SK-N-SH treated with all-trans-retinoic acid at 6 μM for 48 hours (cell line): ENCODE measurements around the gene ACTN4.

ENCODE experiments used
- ATAC-seq: fragments of 200-7000 bp; cut with Tn5 transposase; 3 replicates; pipeline ENCODE4 v1.9.1; 2020; ENCODE audit warnings: mild to moderate bottlenecking, moderate library complexity
- ARNTL ChIP-seq: fragments of 450-650 bp; formaldehyde crosslinking; IDR thresholded peaks from 2 replicates; pipeline ENCODE4 v1.5.0; 2020; ENCODE audit warnings: low read depth, mild to moderate bottlenecking, moderate library complexity, borderline replicate concordance
- BACH2 ChIP-seq: fragments of 250-450 bp; sonication (Bioruptor Pico); IDR thresholded peaks from 2 replicates; pipeline ENCODE4 v1.9.0; 2021; ENCODE audit warnings: mild to moderate bottlenecking, borderline replicate concordance
- CREB5 ChIP-seq: fragments of 250-450 bp; sonication (Bioruptor Pico); IDR thresholded peaks from 2 replicates; pipeline ENCODE4 v1.5.1; 2020; ENCODE audit warnings: low read depth, mild to moderate bottlenecking, moderate library complexity
- CSRNP3 ChIP-seq: fragments of 250-450 bp; sonication (Bioruptor Pico); IDR thresholded peaks from 2 replicates; pipeline ENCODE4 v1.5.1; 2021; ENCODE audit warnings: mild to moderate bottlenecking, moderate library complexity
- ESRRG ChIP-seq: fragments of 250-450 bp; sonication (Bioruptor Pico); IDR thresholded peaks from 2 replicates; pipeline ENCODE4 v1.6.1; 2021; ENCODE audit warnings: mild to moderate bottlenecking
- GLIS3 ChIP-seq: fragments of 250-450 bp; sonication (Bioruptor Pico); IDR thresholded peaks from 2 replicates; pipeline ENCODE4 v1.5.0; 2020; ENCODE audit warnings: mild to moderate bottlenecking, moderate library complexity
- OSR1 ChIP-seq: fragments of 250-450 bp; sonication (Bioruptor Pico); IDR thresholded peaks from 2 replicates; pipeline ENCODE4 v1.8.0; 2022; ENCODE audit warnings: moderate library complexity, mild to moderate bottlenecking, inconsistent platforms
- PATZ1 ChIP-seq: fragments of 250-450 bp; sonication (Bioruptor Pico); IDR thresholded peaks from 2 replicates; pipeline ENCODE4 v1.8.0; 2020; ENCODE audit warnings: mild to moderate bottlenecking, moderate library complexity, borderline replicate concordance
- POU6F1 ChIP-seq: fragments of 250-450 bp; sonication (Bioruptor Pico); IDR thresholded peaks from 2 replicates; pipeline ENCODE4 v1.8.0; 2021; ENCODE audit warnings: low read depth, mild to moderate bottlenecking, moderate library complexity, borderline replicate concordance
- PPARA ChIP-seq: fragments of 250-450 bp; sonication (Bioruptor Pico); IDR thresholded peaks from 2 replicates; pipeline ENCODE4 v1.5.0; 2020; ENCODE audit warnings: mild to moderate bottlenecking, borderline replicate concordance
- RARB ChIP-seq: fragments of 250-450 bp; sonication (Bioruptor Pico); IDR thresholded peaks from 2 replicates; pipeline ENCODE4 v1.8.0; 2021; ENCODE audit warnings: mild to moderate bottlenecking, moderate library complexity
- SNAI2 ChIP-seq: fragments of 250-450 bp; sonication (Bioruptor Pico); IDR thresholded peaks from 2 replicates; pipeline ENCODE4 v1.5.0; 2020; ENCODE audit warnings: mild to moderate bottlenecking, moderate library complexity
- TCF4 ChIP-seq: fragments of 250-450 bp; sonication (Bioruptor Pico); IDR thresholded peaks from 2 replicates; pipeline ENCODE4 v1.8.0; 2021; ENCODE audit warnings: mild to moderate bottlenecking, moderate library complexity, borderline replicate concordance
- TOX ChIP-seq: fragments of 250-450 bp; sonication (Bioruptor Pico); IDR thresholded peaks from 2 replicates; pipeline ENCODE4 v1.8.0; 2021; ENCODE audit warnings: mild to moderate bottlenecking, moderate library complexity, borderline replicate concordance
- TSHZ2 ChIP-seq: fragments of 250-450 bp; sonication (Bioruptor Pico); IDR thresholded peaks from 2 replicates; pipeline ENCODE4 v1.5.0; 2020; ENCODE audit warnings: mild to moderate bottlenecking, moderate library complexity
- ZC3H10 ChIP-seq: fragments of 250-450 bp; sonication (Bioruptor Pico); IDR thresholded peaks from 2 replicates; pipeline ENCODE4 v1.5.1; 2021; ENCODE audit warnings: mild to moderate bottlenecking, moderate library complexity
- ZFP3 ChIP-seq: fragments of 250-450 bp; sonication (Bioruptor Pico); IDR thresholded peaks from 2 replicates; pipeline ENCODE4 v1.5.0; 2020; ENCODE audit warnings: mild to moderate bottlenecking, moderate library complexity
- ZFP30 ChIP-seq: fragments of 450-650 bp; formaldehyde crosslinking; IDR thresholded peaks from 2 replicates; pipeline ENCODE4 v1.5.0; 2022; ENCODE audit warnings: mild to moderate bottlenecking, moderate library complexity
- ZNF565 ChIP-seq: fragments of 450-650 bp; formaldehyde crosslinking; conservative IDR thresholded peaks from 2 replicates; pipeline ENCODE4 v1.5.0; 2020; ENCODE audit warnings: low read depth, mild to moderate bottlenecking, moderate library complexity
- ZNF8 ChIP-seq: fragments of 450-650 bp; formaldehyde crosslinking; IDR thresholded peaks from 2 replicates; pipeline ENCODE4 v1.5.0; 2020; ENCODE audit warnings: mild to moderate bottlenecking, moderate library complexity

Gene ACTN4

GRCh38 chr19:38692458-38693379, 45.3 kb downstream of the ACTN4 start:
- ATAC-seq = peak; percentile 3
- TF ChIP-seq CREB5 = no peak; the same call in none of the 2 replicates
- TF ChIP-seq OSR1 = no peak
- TF ChIP-seq RARB (CRISPR knock-in tag) = peak; percentile 31; the same call in 1 of the 2 replicates
- TF ChIP-seq ARNTL (CRISPR knock-in tag) = no peak
- TF ChIP-seq GLIS3 = no peak
- TF ChIP-seq ZFP3 = no peak
- TF ChIP-seq TCF4 = no peak
- TF ChIP-seq CSRNP3 (CRISPR knock-in tag) = no peak
- no peak for TF ChIP-seq ZNF565 (CRISPR knock-in tag)
- TF ChIP-seq TSHZ2 (CRISPR knock-in tag) = 0 out of 2 replicates have a peak, but pooled peaks have one; percentile 9
- TF ChIP-seq ESRRG (CRISPR knock-in tag) = 0 out of 2 replicates have a peak, but pooled peaks have one; percentile 3
- TF ChIP-seq PATZ1 = no peak
- TF ChIP-seq ZNF8 (CRISPR knock-in tag) = no peak

- ATAC-seq = peak; percentile 38
- TF ChIP-seq ZC3H10 (CRISPR knock-in tag) = peak; percentile 31
- 0 out of 2 replicates have a peak, but pooled peaks have one; percentile 13 for TF ChIP-seq TOX (CRISPR knock-in tag)
- TF ChIP-seq TCF4 = no peak
- TF ChIP-seq GLIS3 = no peak
- no peak for TF ChIP-seq POU6F1 (CRISPR knock-in tag)
- TF ChIP-seq OSR1 = no peak
- peak; percentile 60; the same call in 1 of the 2 replicates for TF ChIP-seq CREB5
- 0 out of 2 replicates have a peak, but pooled peaks have one; percentile 31 for TF ChIP-seq ZFP3
- peak; percentile 19; the same call in 1 of the 2 replicates for TF ChIP-seq ESRRG (CRISPR knock-in tag)
- TF ChIP-seq ZFP30 = no peak
- no peak for TF ChIP-seq TSHZ2 (CRISPR knock-in tag)
- peak; percentile 31; the same call in 1 of the 2 replicates for TF ChIP-seq PATZ1
- peak; percentile 49; the same call in 1 of the 2 replicates for TF ChIP-seq SNAI2 (CRISPR knock-in tag)
- no peak for TF ChIP-seq PPARA (CRISPR knock-in tag)
- no peak for TF ChIP-seq BACH2
These were observed 46.2 kb downstream of the ACTN4 start for GRCh38 chr19:38693380-38694223.
